PC-3 (cell line): ENCODE measurements around the gene HSD17B4.

Experiments used
- EZH2 ChIP-seq: fragments of 300-600 bp; sonication (generic); IDR thresholded peaks from one replicate; pipeline ENCODE4 v1.6.1; 2017; ENCODE audit warnings: antibody characterized with exemption, mild to moderate bottlenecking, low read length; ENCODE audit not compliant: unreplicated experiment
- EZH2phosphoT487 ChIP-seq: fragments of 300-600 bp; sonication (generic); IDR thresholded peaks from 2 replicates; pipeline ENCODE4 v1.6.1; 2018; ENCODE audit warnings: mild to moderate bottlenecking, antibody characterized with exemption, low read length, borderline replicate concordance
- TF ChIP-seq, protein P1 (sequence below): fragments of 300-600 bp; sonication (generic); conservative IDR thresholded peaks from 2 replicates; pipeline ENCODE4 v1.5.1; 2017; ENCODE audit warnings: antibody characterized with exemption, low read depth, mild to moderate bottlenecking, low read length

- TF ChIP-seq, protein P1, sequence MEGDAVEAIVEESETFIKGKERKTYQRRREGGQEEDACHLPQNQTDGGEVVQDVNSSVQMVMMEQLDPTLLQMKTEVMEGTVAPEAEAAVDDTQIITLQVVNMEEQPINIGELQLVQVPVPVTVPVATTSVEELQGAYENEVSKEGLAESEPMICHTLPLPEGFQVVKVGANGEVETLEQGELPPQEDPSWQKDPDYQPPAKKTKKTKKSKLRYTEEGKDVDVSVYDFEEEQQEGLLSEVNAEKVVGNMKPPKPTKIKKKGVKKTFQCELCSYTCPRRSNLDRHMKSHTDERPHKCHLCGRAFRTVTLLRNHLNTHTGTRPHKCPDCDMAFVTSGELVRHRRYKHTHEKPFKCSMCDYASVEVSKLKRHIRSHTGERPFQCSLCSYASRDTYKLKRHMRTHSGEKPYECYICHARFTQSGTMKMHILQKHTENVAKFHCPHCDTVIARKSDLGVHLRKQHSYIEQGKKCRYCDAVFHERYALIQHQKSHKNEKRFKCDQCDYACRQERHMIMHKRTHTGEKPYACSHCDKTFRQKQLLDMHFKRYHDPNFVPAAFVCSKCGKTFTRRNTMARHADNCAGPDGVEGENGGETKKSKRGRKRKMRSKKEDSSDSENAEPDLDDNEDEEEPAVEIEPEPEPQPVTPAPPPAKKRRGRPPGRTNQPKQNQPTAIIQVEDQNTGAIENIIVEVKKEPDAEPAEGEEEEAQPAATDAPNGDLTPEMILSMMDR = no peak
- TF ChIP-seq EZH2phosphoT487 (no peak), EZH2 (no peak)
These were observed 48.3 kb upstream of the HSD17B4 start for GRCh38 chr5:119404033-119404432.
